HG03103 (cell line): ENCODE data around the gene MIEF1.

Experiments
- ATAC-seq: cut with Tn5 transposase; IDR thresholded peaks from one replicate; pipeline ENCODE4 v1.9.1; 2021; ENCODE audit warnings: low read depth; ENCODE audit not compliant: unreplicated experiment

Gene MIEF1

DNA sequence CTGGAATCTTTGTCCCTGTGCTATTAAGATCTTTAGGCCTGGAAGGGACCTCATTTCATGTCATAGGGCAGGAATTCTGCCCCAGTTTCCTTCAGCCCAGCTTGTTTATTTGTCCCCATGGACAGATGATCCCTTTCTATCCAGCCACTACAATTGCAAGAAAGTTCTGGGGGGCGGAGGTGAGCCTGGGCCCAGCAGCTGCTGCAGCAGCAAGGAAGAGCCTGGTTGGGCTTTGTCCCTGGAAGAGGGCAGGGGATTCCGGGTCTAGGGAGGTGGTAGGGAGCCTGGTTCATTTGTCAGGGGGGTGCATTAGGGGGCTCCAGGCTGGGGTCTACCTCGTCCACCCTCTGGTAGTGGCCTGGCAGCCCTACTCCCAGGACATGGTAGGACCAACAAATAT, 52.1 kb downstream of the MIEF1 start:
- ATAC-seq, result no peak

DNA sequence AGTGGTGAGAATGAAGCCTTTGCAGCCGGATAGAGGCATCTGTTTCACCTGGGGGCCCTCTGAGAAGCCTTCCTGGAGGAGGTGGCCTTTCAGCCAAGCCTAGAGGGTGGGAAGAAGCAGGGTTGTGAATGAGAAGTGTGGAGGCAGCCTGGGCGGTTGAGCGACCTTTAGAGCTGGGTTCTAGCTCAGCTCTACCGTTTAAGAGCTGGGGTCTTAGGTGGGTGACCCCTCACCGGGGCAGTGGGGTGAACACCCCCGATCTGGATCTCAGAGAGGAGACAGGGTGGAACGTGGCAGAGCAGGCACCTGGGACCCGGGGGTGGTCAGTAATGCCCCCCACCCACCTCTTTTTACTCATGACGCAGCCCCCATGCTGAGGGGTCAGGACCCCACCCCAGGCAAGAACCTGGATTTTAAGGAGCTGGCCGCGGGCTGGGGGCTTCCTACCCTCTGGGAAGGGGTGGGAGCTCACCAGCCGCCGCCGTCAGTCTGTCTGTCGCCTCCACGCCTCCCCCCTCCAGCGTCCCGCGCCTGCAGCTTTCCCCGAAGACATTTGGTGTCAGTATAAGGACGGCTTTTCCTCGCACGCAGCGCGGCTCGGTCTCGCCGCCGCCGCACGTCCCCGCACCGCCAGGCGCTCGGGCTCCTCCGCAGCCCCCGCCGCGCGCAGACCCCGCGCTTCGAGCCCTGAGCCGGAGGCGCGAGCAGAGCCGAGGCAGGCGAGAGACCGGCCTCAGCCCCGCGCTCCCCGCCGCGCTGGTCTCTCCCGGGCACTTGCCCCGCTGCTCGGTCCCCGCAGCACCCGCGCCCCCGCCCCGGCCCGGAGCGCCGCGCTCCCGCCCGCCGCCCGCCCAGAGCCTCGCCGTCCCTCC, 55.1 kb downstream of the MIEF1 start:
- ATAC-seq, result no peak

GRCh38 chr22:39558254-39558727, 56.2 kb downstream of the MIEF1 start:
- no peak for ATAC-seq

DNA sequence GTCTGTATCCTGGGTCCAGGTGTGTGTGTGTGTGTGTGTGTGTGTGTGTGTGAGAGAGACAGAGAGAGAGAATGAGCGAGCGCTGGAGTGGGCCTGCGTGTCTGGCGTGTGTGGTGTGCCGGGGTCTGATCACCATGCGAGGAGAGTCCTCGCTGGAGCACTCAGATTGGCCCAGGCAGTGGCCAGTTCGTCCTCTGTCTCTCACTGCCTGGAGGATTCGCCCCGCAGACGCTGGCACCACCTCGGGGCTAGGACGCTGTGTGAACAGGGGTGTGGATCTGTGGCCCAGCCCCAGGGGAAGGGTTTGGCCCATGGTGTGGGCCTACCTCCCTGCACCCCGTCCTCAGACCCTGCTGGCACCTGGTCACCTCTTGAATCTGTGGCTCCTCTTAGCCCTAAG, 56.9 kb downstream of the MIEF1 start:
- no peak for ATAC-seq

DNA sequence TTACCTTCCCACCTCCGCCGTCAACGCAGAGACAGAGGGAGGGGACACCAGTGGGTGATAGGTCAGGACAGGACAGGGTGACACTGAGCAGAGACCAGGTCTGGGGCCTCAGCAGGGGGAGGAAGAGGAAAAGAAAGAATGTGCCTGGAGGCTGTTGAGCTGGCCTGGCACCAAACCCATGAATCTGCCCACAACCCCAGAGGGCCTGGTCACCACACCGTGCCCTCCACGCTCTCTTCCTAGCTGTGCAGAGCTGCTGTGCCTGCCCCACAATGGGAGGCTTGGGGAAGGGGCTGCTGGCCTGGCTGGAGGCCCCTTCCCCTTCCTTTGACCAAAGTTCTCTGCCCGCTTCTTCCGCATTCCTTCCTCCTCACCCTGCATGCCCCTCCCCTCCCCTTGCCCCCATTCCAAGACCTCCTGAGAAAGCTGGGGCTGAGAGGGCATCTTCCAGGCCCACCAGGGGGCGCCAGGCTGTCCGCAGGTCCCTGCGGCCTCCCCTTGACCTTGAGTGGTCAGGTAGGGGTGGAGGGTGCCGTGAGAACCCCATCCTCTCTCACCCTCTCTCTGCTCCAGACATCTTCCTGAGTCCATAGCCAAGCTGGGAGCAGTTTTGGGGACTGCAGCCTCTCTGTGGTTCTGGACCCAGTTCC, 57.5 kb downstream of the MIEF1 start:
- no peak for ATAC-seq

GRCh38 chr22:39560127-39560526, 58.0 kb downstream of the MIEF1 start:
- no peak for ATAC-seq

- ATAC-seq, result no peak
Observed at GRCh38 chr22:39562839-39563489, 60.9 kb downstream of the MIEF1 start.

DNA sequence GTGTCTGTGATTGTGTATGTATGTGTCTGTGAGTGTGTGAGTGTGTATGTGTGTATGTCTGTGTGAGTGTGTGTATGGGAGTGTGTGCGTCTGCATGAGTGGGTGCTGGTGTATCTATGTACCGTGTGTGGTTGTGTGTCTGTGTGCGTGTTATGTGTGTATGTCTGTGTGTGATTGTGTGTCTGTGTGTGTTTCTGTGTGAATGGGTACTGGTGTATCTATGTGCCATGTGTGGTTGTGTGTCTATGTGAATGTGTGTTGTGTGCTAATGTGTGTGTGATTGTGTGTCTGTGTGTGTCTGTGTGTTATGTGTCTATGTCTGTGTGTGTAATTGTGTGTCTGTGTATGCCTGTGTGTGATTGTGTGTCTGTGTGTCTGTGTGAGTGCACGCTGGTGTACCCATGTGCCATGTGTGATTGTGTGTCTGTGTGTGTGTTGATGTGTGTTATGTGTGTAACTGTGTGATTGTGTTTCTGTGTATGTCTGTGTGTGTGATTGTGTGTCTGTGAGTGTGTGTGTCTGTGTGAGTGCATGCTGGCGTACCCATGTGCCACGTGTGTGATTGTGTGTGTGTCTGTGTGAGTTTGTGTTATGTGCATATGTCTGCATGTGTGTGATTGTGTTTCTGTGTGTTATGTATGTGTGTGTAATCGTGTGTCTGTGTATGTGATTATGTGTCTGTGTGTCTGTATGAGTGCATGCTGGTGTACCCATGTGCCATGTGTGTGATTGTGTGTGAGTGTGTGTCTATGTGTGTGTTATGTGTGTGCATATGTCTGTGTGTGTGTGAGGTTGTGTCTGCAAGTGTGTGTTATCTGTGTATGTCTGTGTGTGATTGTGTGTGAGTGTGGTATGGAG, 61.7 kb downstream of the MIEF1 start:
- ATAC-seq, result no peak

DNA sequence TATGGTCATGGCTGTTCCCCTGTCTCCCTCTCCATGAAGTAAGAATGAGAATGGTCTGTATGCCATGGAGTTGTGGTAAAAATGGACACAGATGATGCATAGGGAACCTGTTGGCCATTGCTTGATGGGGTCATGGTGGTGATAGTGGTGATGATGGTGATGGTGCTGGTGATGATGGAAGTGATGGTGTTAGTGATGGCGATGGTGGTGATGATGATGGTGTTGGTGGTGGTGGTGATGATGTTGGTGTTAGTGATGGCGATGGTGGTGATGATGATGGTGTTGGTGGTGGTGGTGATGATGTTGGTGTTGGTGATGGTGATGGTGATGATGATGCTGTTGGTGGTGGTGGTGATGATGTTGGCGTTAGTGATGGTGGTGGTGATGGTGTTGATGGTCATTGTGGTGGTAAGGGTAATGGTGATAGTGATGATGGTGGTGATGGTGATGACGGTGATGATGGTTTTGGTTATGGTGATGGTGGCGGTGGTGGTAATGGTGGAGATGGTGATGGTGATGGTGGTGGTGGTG, 63.4 kb downstream of the MIEF1 start:
- no peak for ATAC-seq

DNA sequence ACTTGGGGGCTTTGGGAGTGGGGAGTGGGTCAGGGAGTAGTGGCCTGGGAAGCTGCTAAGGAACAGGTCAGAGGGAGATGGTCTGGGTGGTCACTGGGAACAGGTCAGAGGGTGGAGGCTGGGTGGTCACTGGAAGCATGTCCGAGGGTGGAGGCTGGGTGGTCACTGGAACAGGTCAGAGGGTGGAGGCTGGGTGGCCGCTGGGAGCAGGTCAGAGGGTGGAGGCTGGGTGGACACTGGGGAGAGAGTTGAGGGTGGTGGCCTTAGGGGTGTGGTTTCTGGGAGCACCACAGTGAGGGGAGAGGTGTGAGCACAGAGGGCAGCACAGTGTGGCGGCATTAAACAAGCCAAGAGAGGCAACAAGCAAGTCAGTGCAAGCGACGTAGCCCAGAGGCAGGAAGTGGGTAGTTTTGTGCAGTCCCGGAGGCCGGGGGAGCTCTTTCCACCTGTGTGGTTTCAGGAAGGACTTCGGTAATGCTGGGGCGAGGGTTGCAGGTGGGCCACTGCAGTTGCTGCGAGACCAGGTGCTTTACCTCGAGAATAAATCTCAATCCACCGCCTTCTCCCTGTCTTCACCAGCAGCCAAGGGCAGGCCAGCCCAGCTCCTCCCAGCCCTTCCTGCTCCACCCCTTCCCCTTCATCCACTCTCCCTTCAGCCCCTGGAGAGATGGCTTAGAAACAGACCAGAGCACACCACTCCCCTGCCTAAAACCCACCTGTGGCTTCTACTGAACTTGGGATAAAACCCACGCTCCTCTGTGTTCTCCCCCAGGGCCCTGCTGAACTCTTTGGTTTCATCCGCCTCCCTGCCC, 65.3 kb downstream of the MIEF1 start:
- ATAC-seq, result no peak
